Dermis blood vessel endothelial cell (primary cell): ENCODE results near the gene SP140. TPM values are rescaled to one million over a fixed set of nuclear protein-coding genes. Genes with fewer than 3 reads are reported as not detected.
"Not testable (repeated sequence)": the region's sequence is repeated elsewhere in the genome, so short reads cannot be mapped to it uniquely, and the experiment has no call there.

Experiments
- DNase-seq: peaks from one replicate; pipeline ENCODE4 v3.0.0; 2010
- total RNA-seq: library from RNA; depleted of rRNA; stranded (reverse); fragments of >200 nt; gene quantifications from 2 replicates; pipeline ENCODE4 v1.2.3, GENCODE V29; 2014

SP140 gene
- total RNA-seq, 1 donor from 2014 or later = not detected

GRCh38 chr2:230295192-230295591 lies 69.7 kb downstream of the SP140 start:
- no peak for DNase-seq

GRCh38 chr2:230296917-230297316 lies 71.4 kb downstream of the SP140 start:
- DNase-seq = no peak

GRCh38 chr2:230299618-230300017 lies 74.1 kb downstream of the SP140 start:
- no peak for DNase-seq

GRCh38 chr2:230305416-230306275 lies 80.1 kb downstream of the SP140 start:
- DNase-seq = no peak

GRCh38 chr2:230306474-230306873 lies 80.9 kb downstream of the SP140 start:
- DNase-seq = no peak

GRCh38 chr2:230307485-230307884 lies 81.9 kb downstream of the SP140 start:
- DNase-seq = no peak

GRCh38 chr2:230308402-230309000 lies 83.0 kb downstream of the SP140 start:
- DNase-seq = no peak

GRCh38 chr2:230310792-230311191 lies 85.3 kb downstream of the SP140 start:
- not testable (repeated sequence) for DNase-seq

GRCh38 chr2:230311634-230312033 lies 86.1 kb downstream of the SP140 start:
- not testable (repeated sequence) for DNase-seq

GRCh38 chr2:230312638-230313037 lies 87.1 kb downstream of the SP140 start:
- DNase-seq = peak; percentile 14

GRCh38 chr2:230317366-230317765 lies 91.8 kb downstream of the SP140 start:
- DNase-seq = no peak

GRCh38 chr2:230318190-230319121 lies 92.9 kb downstream of the SP140 start:
- DNase-seq = no peak

GRCh38 chr2:230319211-230319862 lies 93.8 kb downstream of the SP140 start:
- peak; percentile 7 for DNase-seq

GRCh38 chr2:230321031-230321430 lies 95.5 kb downstream of the SP140 start:
- no peak for DNase-seq

- DNase-seq = no peak
Observed at GRCh38 chr2:230322561-230323384, 97.2 kb downstream of the SP140 start.

GRCh38 chr2:230323385-230324106 lies 98.0 kb downstream of the SP140 start:
- no peak for DNase-seq

- no peak for DNase-seq
Observed at GRCh38 chr2:230324503-230324902, 99.0 kb downstream of the SP140 start.

- no peak for DNase-seq
Observed at GRCh38 chr2:230325316-230326243, 100.0 kb downstream of the SP140 start.
